Measurements from ENCODE around the gene CCNG2. TPM values are rescaled to one million over a fixed set of nuclear protein-coding genes. Genes with fewer than 3 reads are reported as not detected.

Gene CCNG2
- total and polyA plus RNA-seq, 4 donors: 1.2 to 10.8 (median 4.1) TPM

DNA sequence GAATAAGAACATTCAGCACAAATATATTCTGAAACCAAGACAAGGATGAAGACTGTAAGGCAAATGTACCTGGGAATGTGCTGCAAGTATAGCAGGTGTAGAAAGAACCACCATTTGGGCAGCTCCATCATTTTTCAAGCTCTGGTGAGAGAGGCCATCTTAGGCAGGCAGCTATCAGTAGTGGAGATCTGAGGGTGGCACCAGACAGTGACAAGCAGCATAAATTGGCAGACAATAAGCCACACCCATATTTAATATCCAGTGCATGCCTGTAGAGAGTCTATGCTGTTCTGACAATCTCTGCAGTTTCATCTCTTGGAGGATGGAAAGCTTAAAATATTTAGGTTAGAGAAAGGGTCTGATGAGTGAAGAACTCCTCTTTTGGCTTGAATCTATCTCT lies 22.5 kb downstream of the CCNG2 start:
- no peaks in the 10 kb centered on the region for H3K36me3 ChIP-seq (ENCODE audit: control insufficient read depth in 4 of 4, insufficient read depth in 3 of 4, low read depth in 1 of 4, low read length in 3 of 4)
- H3K9me3 ChIP-seq (ENCODE audit: control insufficient read depth in 4 of 4, low read length in 3 of 4): no peaks in the 10 kb centered on the region
- H3K27ac ChIP-seq (ENCODE audit: low read depth in 1 of 2, low read length in 2 of 2): no peak overlapping the region
- TF ChIP-seq JUND (IDR thresholded peaks at IDR 0.05): no peak
- no peaks in the 10 kb centered on the region for H3K27me3 ChIP-seq (ENCODE audit: control insufficient read depth in 4 of 4, insufficient read depth in 4 of 4, low read length in 3 of 4)
- DNase-seq (ENCODE audit: low spot score): no peak
- no peak overlapping the region for H3K4me3 ChIP-seq (ENCODE audit: low read depth in 1 of 3, low read length in 3 of 3)
- peaks cover 0 to 1% (median 0%) of the 10 kb centered on the region in 4 donors for H3K4me1 ChIP-seq (ENCODE audit: control insufficient read depth in 4 of 4, insufficient read depth in 4 of 4, low read length in 3 of 4)
- no peak overlapping the region for H3K9ac ChIP-seq (ENCODE audit: low read depth in 1 of 2, low read length in 2 of 2)

DNA sequence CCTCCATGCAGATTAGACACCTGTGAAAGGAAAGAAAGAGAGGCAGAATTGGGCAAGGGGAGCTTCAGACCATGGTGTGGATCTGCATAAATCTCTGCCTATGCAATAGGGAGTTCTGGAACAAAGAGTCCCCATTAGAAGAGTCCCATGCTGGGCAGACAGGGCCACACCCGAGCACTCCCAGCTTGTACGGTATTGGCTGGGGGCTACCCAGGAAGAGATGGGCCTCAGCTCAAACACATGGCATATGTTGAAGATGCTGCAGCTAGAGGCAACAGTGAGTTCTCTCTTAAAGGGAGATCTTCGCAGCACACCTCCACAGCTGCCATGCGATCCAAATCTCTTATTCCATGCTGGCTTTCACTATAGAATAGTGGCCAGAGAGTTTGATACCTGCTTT lies 24.7 kb downstream of the CCNG2 start:
- WGBS: 88% methylated on average over 4 of the region's 4 CpGs
- Histone ChIP-seq H3K4me3 (ENCODE audit: low read depth in 1 of 3, low read length in 3 of 3) (no peak overlapping the region), H3K27ac (ENCODE audit: low read depth in 1 of 2, low read length in 2 of 2) (no peak overlapping the region), H3K9ac (ENCODE audit: low read depth in 1 of 2, low read length in 2 of 2) (no peak overlapping the region), H3K4me1 (ENCODE audit: control insufficient read depth in 4 of 4, insufficient read depth in 4 of 4, low read length in 3 of 4) (peaks cover 0 to 1% (median 0%) of the 10 kb centered on the region in 4 donors), H3K36me3 (ENCODE audit: control insufficient read depth in 4 of 4, insufficient read depth in 3 of 4, low read depth in 1 of 4, low read length in 3 of 4) (no peaks in the 10 kb centered on the region), H3K27me3 (ENCODE audit: control insufficient read depth in 4 of 4, insufficient read depth in 4 of 4, low read length in 3 of 4) (no peaks in the 10 kb centered on the region), H3K9me3 (ENCODE audit: control insufficient read depth in 4 of 4, low read length in 3 of 4) (no peaks in the 10 kb centered on the region)
- no peak for DNase-seq (ENCODE audit: low spot score)
- TF ChIP-seq GABPA (IDR thresholded peaks at IDR 0.05 in 1 of 2, conservative IDR thresholded peaks at IDR 0.05 in 1 of 2): no peak

DNA sequence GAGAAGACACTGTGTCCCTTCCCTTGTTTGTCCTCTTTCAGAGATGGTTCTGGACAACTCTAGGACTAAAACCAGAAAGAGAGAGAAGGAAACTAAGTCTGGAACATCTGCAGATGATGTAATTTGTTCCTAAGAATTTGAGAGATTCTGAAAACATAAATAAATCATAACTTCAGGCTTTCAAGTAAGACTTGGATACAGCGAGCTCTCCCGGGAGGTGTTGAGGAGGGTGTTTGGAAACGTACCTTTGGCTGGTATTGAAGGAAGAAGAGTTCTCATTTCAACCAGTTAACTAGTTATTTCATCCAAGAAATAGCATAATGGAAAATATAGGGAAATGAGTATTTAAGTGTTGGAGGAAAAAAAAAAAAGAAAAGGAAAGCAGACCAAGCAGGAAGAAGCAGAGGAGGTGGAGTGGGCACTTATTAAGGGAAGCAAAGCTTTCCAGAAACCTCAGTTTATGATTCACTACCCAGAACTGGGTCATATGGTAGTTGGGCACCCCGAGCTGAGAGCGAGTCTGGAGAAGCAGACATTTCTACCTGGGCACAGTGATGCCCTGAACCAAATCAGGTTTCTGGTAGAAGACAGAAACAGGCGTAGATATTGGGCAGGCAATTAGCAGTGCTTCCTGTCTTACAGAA lies 26.9 kb downstream of the CCNG2 start:
- no peak overlapping the region for H3K4me3 ChIP-seq (ENCODE audit: low read depth in 1 of 3, low read length in 3 of 3)
- peaks cover 0 to 1% (median 0%) of the 10 kb centered on the region in 4 donors for H3K4me1 ChIP-seq (ENCODE audit: control insufficient read depth in 4 of 4, insufficient read depth in 4 of 4, low read length in 3 of 4)
- H3K27me3 ChIP-seq (ENCODE audit: control insufficient read depth in 4 of 4, insufficient read depth in 4 of 4, low read length in 3 of 4): no peaks in the 10 kb centered on the region
- TF ChIP-seq TAF1 (conservative IDR thresholded peaks at IDR 0.05): no peak
- no peak for TF ChIP-seq GABPA (IDR thresholded peaks at IDR 0.05 in 1 of 2, conservative IDR thresholded peaks at IDR 0.05 in 1 of 2)
- TF ChIP-seq, protein P1, sequence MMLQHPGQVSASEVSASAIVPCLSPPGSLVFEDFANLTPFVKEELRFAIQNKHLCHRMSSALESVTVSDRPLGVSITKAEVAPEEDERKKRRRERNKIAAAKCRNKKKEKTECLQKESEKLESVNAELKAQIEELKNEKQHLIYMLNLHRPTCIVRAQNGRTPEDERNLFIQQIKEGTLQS (IDR thresholded peaks at IDR 0.05): no peak
- no peak for TF ChIP-seq EGR1 (IDR thresholded peaks at IDR 0.05; ENCODE audit: low read depth in 2 of 2)
- no peak for TF ChIP-seq FOXA1 (IDR thresholded peaks at IDR 0.05)
- no peak for TF ChIP-seq HNF4G (IDR thresholded peaks at IDR 0.05)
- TF ChIP-seq, protein P2, sequence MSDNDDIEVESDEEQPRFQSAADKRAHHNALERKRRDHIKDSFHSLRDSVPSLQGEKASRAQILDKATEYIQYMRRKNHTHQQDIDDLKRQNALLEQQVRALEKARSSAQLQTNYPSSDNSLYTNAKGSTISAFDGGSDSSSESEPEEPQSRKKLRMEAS (IDR thresholded peaks at IDR 0.05): no peak
- no peak for TF ChIP-seq SP1 (IDR thresholded peaks at IDR 0.05)
- no peak for TF ChIP-seq RXRA (IDR thresholded peaks at IDR 0.05)
- TF ChIP-seq, protein P3, sequence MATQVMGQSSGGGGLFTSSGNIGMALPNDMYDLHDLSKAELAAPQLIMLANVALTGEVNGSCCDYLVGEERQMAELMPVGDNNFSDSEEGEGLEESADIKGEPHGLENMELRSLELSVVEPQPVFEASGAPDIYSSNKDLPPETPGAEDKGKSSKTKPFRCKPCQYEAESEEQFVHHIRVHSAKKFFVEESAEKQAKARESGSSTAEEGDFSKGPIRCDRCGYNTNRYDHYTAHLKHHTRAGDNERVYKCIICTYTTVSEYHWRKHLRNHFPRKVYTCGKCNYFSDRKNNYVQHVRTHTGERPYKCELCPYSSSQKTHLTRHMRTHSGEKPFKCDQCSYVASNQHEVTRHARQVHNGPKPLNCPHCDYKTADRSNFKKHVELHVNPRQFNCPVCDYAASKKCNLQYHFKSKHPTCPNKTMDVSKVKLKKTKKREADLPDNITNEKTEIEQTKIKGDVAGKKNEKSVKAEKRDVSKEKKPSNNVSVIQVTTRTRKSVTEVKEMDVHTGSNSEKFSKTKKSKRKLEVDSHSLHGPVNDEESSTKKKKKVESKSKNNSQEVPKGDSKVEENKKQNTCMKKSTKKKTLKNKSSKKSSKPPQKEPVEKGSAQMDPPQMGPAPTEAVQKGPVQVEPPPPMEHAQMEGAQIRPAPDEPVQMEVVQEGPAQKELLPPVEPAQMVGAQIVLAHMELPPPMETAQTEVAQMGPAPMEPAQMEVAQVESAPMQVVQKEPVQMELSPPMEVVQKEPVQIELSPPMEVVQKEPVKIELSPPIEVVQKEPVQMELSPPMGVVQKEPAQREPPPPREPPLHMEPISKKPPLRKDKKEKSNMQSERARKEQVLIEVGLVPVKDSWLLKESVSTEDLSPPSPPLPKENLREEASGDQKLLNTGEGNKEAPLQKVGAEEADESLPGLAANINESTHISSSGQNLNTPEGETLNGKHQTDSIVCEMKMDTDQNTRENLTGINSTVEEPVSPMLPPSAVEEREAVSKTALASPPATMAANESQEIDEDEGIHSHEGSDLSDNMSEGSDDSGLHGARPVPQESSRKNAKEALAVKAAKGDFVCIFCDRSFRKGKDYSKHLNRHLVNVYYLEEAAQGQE (IDR thresholded peaks at IDR 0.05): no peak
- no peak for TF ChIP-seq YY1 (IDR thresholded peaks at IDR 0.05)
- no peak for TF ChIP-seq JUND (IDR thresholded peaks at IDR 0.05)
- TF ChIP-seq, protein P4, sequence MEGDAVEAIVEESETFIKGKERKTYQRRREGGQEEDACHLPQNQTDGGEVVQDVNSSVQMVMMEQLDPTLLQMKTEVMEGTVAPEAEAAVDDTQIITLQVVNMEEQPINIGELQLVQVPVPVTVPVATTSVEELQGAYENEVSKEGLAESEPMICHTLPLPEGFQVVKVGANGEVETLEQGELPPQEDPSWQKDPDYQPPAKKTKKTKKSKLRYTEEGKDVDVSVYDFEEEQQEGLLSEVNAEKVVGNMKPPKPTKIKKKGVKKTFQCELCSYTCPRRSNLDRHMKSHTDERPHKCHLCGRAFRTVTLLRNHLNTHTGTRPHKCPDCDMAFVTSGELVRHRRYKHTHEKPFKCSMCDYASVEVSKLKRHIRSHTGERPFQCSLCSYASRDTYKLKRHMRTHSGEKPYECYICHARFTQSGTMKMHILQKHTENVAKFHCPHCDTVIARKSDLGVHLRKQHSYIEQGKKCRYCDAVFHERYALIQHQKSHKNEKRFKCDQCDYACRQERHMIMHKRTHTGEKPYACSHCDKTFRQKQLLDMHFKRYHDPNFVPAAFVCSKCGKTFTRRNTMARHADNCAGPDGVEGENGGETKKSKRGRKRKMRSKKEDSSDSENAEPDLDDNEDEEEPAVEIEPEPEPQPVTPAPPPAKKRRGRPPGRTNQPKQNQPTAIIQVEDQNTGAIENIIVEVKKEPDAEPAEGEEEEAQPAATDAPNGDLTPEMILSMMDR (IDR thresholded peaks at IDR 0.05; ENCODE audit: low read depth, low read length, missing input control): no peak
- no peak for TF ChIP-seq NR2F2 (IDR thresholded peaks at IDR 0.05)
- H3K9me3 ChIP-seq (ENCODE audit: control insufficient read depth in 4 of 4, low read length in 3 of 4): no peaks in the 10 kb centered on the region
- no peak overlapping the region for H3K9ac ChIP-seq (ENCODE audit: low read depth in 1 of 2, low read length in 2 of 2)
- no peaks in the 10 kb centered on the region for H3K36me3 ChIP-seq (ENCODE audit: control insufficient read depth in 4 of 4, insufficient read depth in 3 of 4, low read depth in 1 of 4, low read length in 3 of 4)
- DNase-seq (ENCODE audit: low spot score): no peak
- H3K27ac ChIP-seq (ENCODE audit: low read depth in 1 of 2, low read length in 2 of 2): no peak overlapping the region
- WGBS: 80% methylated on average over 6 of the region's 6 CpGs
